HG02981 (cell line): ENCODE results near the gene TECTA.

Experiments
- ATAC-seq: cut with Tn5 transposase; IDR thresholded peaks from one replicate; pipeline ENCODE4 v1.9.1; 2021; ENCODE audit warnings: mild to moderate bottlenecking, moderate library complexity; ENCODE audit not compliant: unreplicated experiment

The TECTA gene

GRCh38 chr11:121100943-121101342 is at the start of gene TECTA:
TSS of gene TECTA (plus strand) at chr11:121101243. CDS start at chr11:121102666, 1,423 bp downstream.
- no peak for ATAC-seq

DNA sequence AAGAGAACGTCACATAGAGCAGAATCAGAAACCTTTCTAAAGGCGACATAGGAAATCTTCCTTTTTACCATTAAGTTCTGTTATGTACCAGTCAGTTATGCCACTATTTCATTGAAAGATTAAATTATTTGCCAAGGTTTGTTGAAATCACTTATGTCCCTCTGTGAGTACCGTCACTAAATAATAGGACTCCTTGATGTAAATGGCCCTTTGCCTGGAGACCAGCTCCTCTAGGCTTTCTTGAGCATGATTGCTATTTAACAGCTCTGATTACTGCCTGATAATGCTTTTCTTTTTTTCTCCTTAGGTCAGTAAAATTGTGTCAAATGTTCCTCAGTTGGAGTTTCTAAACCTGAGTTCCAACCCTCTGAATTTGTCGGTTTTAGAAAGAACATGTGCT is 47.8 kb upstream of the TECTA start:
- ATAC-seq: no peak

DNA sequence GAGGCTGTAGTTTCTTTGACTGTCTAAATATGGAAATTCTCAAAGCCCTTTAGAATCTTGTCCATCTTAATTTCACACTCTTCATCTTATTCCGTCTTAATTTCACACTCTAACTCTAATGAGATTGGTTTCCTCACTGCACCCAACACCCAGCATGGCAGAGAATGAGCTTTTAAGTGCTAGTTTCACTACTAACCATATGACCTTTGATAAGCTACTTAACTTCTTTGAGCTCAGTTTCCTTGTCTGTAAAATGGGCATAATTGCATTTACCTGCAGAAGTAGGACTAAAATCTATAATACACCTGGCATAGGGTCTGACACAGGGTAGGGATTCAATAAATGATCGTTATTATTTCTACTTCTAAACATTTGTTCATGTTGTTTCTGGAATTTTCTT is 46.8 kb upstream of the TECTA start:
- no peak for ATAC-seq

- no peak for ATAC-seq
Observed at GRCh38 chr11:121055076-121055475, 46.0 kb upstream of the TECTA start.

DNA sequence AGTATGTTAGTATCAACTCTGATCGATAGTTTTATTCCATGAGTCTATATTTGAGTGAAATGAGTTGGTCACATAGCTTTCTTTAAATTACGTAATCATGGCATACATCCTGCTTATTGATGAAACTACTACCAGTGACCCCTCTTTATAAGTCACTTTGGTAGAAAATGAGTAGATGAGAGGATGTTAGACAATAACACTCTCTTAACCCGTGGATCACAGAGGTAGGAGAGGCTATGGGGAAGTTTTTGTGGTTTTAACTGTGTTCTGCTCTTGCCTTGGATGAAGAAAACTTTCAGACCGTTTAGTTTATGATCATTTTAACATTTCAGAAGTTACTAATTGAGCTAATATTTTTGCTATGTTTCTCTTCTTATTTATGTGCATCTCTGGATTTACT is 43.1 kb upstream of the TECTA start:
- no peak for ATAC-seq

DNA sequence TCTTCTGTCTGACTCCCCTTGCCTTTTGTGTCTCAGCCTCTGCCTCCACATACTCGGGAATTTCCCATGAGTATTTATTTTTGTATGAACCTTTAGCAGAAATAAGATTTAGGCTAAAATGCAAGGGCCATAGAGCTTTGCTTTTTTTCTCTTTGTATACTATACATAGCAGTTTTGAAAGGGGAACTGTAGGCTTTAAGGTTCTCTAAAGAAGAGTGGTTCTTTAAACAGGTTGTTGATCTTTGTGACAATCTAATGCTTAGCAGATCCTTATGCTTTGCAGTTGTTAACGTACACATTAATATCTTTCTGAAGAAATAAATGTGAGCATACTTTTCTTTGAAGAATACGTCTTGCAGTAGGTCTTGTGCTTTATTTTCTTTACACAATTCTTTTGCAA is 42.1 kb upstream of the TECTA start:
- no peak for ATAC-seq

DNA sequence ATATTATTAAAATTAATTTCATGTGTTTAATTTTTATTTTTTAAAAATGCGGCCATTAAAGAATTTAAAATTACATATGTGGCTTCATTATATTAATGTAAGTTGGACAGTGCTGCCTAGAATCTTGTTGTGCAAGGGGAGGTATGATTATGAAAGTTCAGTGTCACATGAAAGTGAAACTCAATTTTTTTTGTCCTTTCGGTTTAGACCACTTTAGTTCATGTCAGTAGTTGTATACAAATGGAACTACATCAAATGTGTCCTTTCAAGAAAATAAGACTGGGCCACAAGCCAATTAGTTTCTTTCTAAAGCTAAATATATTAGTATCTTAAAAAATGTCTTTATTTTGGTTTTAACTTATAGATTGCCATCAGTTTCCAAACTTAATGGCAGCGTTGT is 41.4 kb upstream of the TECTA start:
- peak; percentile 98 for ATAC-seq

DNA sequence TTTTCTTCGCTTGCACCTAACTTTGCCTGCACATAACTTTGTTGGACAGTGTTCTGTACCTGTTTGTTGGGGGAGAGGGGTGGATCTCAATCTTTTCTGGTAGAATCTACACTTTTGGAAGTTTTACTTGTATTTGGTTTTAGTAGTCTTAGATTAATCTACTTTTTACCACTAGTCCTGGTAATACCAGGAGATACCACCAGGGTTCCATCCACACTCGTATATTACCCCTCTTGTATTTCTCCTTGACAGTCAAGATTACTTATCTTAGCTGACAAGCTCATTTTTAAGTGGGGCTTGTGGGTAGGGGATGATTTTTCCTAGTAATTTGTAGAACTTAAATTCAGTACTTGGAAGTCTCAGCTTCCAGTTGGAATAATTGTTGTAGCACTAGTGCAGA is 37.3 kb upstream of the TECTA start:
- ATAC-seq: no peak

DNA sequence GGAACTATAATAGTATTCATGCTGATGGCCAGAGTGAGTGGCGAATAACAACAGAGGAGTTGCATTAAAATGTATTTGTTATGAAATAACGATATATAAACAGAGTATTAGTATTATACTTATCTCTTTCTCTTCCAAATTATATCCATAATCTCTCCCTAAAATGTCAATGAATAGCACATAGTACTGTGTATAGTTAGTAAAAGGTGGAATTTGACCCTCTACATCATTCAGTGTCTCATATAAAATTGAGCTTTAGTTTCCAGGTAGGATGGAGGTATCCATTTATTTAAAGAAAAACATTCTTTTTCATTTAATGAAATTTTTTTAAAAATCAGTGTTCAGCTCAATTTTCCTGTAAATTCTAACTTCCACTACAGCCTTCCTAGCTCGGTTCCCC is 34.4 kb upstream of the TECTA start:
- no peak for ATAC-seq

DNA sequence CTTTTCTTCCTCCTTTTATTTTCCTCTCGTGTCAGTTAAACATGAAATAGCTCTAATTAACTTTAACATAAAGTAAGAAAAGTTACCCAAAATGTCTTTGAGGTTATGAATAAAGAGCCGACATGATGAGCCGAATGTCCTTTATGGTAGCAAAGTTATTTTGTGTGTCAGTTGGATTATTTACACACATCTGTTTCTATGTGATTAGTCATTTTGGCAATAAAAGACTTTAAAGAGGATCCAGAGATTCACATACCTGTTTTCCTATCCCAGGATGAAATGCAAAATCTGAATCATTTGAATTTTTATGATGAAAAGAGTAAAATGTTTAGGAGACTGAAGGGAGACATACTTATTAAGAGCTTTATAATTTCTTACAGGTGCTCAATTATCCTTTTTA is 34.0 kb upstream of the TECTA start:
- ATAC-seq: no peak

GRCh38 chr11:121067453-121067852 is 33.6 kb upstream of the TECTA start:
- ATAC-seq: no peak

GRCh38 chr11:121067962-121068647 is 32.9 kb upstream of the TECTA start:
- ATAC-seq: no peak

GRCh38 chr11:121068787-121069186 is 32.3 kb upstream of the TECTA start:
- ATAC-seq: no peak

DNA sequence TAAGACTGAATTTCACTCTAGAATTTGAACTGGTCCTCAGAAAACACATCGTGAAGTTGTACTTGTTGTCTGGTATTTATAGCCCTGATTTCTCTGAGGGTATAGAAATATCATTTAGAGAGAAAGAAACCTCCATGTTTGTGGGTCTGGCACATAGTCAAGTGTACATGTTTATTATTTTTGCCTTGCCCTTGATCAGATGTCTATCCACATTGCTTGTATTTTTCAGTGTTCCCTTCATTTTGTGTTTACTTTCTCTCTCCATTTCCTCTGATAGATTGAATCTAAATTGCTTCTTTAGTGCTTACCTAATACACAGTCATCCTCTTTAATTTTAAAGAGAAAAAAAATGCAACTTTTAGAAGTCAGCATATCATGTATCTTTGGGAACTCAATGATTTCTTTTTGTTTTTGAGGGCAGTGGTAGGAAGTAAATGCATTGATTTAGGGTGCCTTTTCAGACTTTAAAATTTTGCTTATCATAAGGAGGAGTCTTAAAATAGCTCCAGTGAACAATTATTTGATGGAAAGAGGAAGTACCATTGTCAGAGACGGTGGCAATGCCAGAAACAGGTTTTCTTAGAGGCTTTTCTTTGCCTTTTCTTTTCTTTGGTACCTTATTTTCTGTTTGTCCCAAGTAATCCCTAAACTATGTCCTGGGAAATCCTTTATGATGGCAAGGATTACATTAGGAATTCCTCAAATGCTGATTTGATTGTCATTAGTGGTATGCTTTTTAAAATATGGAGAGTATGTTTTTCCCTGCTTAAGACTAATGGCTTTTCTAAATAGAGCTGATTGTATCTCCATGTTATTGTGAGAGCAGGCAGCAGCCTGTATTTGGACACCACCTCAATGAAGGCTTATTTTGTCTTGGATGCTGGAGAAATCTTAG is 29.8 kb upstream of the TECTA start:
- no peak for ATAC-seq

GRCh38 chr11:121071846-121072450 is 29.1 kb upstream of the TECTA start:
- no peak for ATAC-seq

DNA sequence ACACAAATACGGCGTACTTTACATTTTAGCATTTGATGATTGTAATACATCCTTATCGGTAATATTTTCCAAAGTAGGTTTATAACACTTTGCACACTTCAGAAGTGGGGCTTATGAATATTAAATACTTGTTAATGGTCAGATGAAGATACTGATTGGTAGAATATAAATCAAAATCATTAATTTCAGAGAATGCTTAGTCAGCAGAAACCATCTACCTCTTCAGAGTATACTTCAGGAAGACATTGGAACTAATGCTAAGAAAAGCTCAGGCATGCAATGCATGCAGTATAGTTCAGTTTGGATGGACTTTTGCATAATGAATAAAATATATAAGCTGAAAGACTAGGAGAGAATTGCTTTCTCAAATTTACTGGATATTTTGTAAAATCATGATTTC is 19.7 kb upstream of the TECTA start:
- no peak for ATAC-seq

DNA sequence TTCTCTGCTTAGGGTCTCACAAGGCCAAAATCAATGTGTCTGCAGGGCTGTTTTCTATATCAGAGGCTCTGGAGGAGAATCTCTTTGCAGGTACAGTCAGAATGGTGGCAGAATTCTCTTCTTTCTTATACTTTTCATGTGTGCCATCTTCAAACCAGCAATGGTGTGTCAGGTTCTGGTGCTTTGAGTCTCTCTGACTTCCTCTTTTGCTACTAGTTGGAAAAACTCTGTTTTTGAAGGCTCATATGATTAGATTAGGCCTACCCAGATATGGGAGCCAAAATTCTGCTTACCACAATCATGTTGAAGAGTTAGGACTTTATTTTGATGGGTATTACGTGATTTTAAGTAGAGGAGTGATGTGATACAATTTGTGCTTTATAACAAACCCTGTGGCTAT is 18.8 kb upstream of the TECTA start:
- ATAC-seq: no peak

DNA sequence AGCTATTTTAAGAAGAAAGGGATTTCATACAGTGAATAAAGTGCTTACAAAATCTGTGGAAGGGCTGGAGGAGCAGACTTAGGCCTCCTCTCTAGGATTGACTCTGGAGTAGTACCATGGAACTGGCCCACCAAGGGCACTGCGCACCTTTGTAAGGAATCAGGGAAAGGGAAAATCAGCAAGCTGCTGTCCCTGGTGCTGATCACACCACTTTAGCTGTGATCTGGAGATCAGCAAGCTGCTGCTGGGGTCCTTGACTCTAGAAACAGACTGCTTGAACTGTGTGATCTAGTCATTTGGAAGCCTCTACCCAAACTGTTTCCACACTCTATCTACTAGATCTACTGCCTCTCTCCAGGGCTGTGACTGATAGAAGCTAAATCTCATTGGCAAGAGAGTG is 18.4 kb upstream of the TECTA start:
- no peak for ATAC-seq

GRCh38 chr11:121086866-121087265 is 14.2 kb upstream of the TECTA start:
- no peak for ATAC-seq

- no peak for ATAC-seq
Observed at GRCh38 chr11:121089566-121089965, 11.5 kb upstream of the TECTA start.

DNA sequence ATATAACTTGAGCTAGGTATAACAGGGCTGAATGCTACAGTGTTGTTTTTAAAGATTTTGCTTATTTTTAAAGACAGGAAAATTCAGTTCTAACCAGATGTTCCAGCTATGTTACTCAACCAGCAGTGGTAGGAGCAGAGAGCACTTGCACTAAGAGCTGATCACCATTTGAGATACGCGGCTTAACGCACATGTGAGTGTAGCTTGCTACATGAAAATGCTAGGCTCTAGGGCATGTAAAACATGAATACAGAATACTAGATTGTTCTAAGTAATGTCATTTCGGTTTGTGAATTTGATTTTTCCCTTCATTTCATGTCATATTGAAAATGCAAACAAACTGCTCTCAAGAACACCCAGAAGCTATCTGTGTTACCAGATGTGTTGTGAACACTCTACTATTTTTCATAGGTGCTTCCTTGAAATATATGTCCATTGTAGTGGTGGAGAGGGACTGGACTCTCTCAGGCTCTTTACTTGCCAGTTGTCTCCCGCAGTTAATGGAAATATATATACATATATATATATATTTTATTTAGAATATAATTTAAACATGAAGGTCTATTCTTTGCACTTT is 10.8 kb upstream of the TECTA start:
- ATAC-seq: no peak
